Mesothelial cell of epicardium (in vitro differentiated cells): ENCODE results near the gene TRERF1. TPM values are rescaled to one million over a fixed set of nuclear protein-coding genes. Genes with fewer than 3 reads are reported as not detected.

Experiments
- DNase-seq, 2 experiments: peaks; one replicate each; pipeline ENCODE4 v3.0.0; 2021; ENCODE audit warnings: low spot score in 2 of 2; ENCODE audit not compliant: unreplicated experiment in 2 of 2
- H3K27ac Mint-ChIP-seq: 2 replicates; pipeline ENCODE4 v1.8.0; 2021; ENCODE audit warnings: mixed read lengths
- H3K27me3 Mint-ChIP-seq: 2 replicates; pipeline ENCODE4 v1.8.0; 2021; ENCODE audit warnings: low read depth, mixed read lengths
- H3K36me3 Mint-ChIP-seq: 2 replicates; pipeline ENCODE4 v1.8.0; 2021; ENCODE audit warnings: mixed read lengths
- H3K4me1 Mint-ChIP-seq: 2 replicates; pipeline ENCODE4 v1.8.0; 2021; ENCODE audit warnings: mixed read lengths
- H3K4me3 Mint-ChIP-seq: 2 replicates; pipeline ENCODE4 v1.8.0; 2021; ENCODE audit warnings: mild to moderate bottlenecking, moderate library complexity, mixed read lengths
- H3K9me3 Mint-ChIP-seq: 2 replicates; pipeline ENCODE4 v1.8.0; 2021; ENCODE audit warnings: mixed read lengths
- CTCF ChIP-seq: fragments of 200-600 bp; sonication (generic); IDR thresholded peaks from one replicate; pipeline ENCODE4 v1.5.0; 2021; ENCODE audit warnings: antibody characterized with exemption; ENCODE audit not compliant: unreplicated experiment
- total RNA-seq: library from RNA; stranded (reverse); gene quantifications from 3 replicates; pipeline ENCODE4 v1.2.1, GENCODE V29; 2021

The TRERF1 gene
- total RNA-seq, 1 donor from 2014 or later: 19.8 TPM

- Mint-ChIP-seq H3K27ac (no peak overlapping the region), H3K27me3 (no peaks in the 10 kb centered on the region), H3K4me1 (peaks cover 21% of the 10 kb centered on the region), H3K36me3 (peaks cover 4% of the 10 kb centered on the region), H3K9me3 (peaks cover 3% of the 10 kb centered on the region), H3K4me3 (no peak overlapping the region)
- TF ChIP-seq CTCF: no peak
- DNase-seq: no peak
These were observed 97.0 kb downstream of the TRERF1 start for GRCh38 chr6:42354702-42355101.

DNA sequence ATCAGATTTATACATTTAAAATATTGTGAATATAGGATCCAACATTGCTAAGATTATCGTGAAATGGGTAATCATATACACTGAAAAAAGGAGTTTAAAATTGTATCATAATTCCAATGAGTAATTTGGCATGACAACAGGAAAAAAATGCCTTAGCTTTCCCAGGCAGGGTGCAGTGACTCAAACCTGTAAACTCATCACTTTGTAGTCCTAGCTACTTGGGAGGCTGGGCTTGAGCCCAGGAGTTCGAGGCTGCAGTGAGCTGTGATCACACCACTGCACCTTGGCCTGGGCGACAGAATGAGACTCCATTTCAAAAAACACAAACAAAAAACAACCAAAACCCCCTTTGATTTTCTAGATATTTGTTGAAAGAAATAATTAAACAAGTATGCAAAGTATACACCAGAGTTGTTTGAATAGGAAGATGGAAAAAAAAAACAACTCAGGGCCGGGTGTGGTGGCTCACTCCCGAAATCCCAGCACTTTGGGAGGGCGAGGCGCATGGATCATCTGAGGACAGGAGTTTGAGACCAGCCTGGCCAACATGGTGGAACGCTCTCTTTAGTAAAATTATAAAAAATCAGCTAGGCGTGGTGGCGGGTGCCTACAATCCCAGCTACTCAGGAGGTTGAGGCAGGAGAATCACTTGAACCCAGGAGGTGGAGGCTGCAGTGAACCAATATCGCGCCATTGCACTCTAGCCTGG lies 98.7 kb downstream of the TRERF1 start:
- Mint-ChIP-seq H3K4me3 (no peak overlapping the region), H3K36me3 (peaks cover 4% of the 10 kb centered on the region), H3K27ac (no peak overlapping the region), H3K27me3 (no peaks in the 10 kb centered on the region), H3K9me3 (peaks cover 3% of the 10 kb centered on the region), H3K4me1 (peaks cover 21% of the 10 kb centered on the region)
- DNase-seq: no peak
- TF ChIP-seq CTCF: no peak

GRCh38 chr6:42350911-42351310 lies 100.8 kb downstream of the TRERF1 start:
- TF ChIP-seq CTCF: no peak
- no peak for DNase-seq
- no peak overlapping the region for H3K4me3 Mint-ChIP-seq
- H3K27ac Mint-ChIP-seq: no peak overlapping the region
- peaks cover 2% of the 10 kb centered on the region for H3K36me3 Mint-ChIP-seq
- H3K4me1 Mint-ChIP-seq: peaks cover 19% of the 10 kb centered on the region
- H3K9me3 Mint-ChIP-seq: no peaks in the 10 kb centered on the region
- H3K27me3 Mint-ChIP-seq: no peaks in the 10 kb centered on the region

DNA sequence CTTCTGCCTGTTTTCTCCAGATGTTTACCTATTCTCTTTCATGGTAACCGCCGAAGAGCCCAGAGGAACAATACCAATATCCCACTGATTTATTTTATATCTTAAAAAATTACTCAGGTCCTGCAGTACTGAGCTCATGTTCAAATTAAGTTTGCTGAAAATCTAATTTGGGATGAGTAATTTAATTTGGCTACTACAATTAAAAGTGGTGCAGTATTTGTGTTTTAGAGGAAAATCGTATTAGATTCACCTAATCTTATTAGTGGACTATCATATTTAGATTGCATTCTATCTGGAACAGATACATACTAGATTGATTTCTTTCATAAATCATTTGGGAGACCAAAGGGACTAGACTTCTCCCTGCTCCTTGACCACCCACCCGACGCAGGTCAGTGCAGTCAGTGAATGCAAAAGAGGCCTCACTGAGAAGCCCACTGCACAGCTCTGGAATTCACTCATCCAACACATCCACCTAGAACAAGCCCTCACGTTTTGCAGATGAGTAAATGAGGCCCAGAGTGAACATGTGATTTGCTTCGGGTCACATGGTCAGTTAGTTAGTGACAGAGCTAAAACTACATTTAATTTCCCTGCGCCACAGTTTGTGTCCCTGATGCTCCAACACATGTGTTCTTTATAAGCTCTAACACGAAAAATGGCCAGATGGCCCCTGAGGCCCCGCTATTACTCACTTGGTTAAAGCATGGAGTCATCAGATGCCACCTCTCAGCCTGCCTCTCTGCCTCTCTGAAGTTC lies 101.8 kb downstream of the TRERF1 start:
- no peak for DNase-seq
- Mint-ChIP-seq H3K4me3 (no peak overlapping the region), H3K9me3 (no peaks in the 10 kb centered on the region), H3K27me3 (no peaks in the 10 kb centered on the region), H3K27ac (no peak overlapping the region), H3K36me3 (peaks cover 2% of the 10 kb centered on the region), H3K4me1 (peaks cover 10% of the 10 kb centered on the region)
- no peak for TF ChIP-seq CTCF

GRCh38 chr6:42347456-42347855 lies 104.3 kb downstream of the TRERF1 start:
- no peak for DNase-seq
- Mint-ChIP-seq H3K9me3 (no peaks in the 10 kb centered on the region), H3K36me3 (peaks cover 2% of the 10 kb centered on the region), H3K27me3 (no peaks in the 10 kb centered on the region), H3K4me1 (peaks cover 4% of the 10 kb centered on the region), H3K4me3 (no peak overlapping the region), H3K27ac (no peak overlapping the region)
- TF ChIP-seq CTCF: no peak
